Upper lobe of left lung (tissue), 4 donors: ENCODE results near the gene MAGEF1.

Experiments used
- EP300 ChIP-seq, 4 donors: sonication (generic); formaldehyde crosslinking; IDR thresholded peaks; one replicate each; pipeline ENCODE4 v1.5.1; 2017; ENCODE audit warnings: antibody characterized with exemption in 4 of 4, control low read depth in 2 of 4
- POLR2A ChIP-seq, 4 donors: fragments of 450-650 bp; IDR thresholded peaks; one replicate each; pipeline ENCODE4 v1.5.1; 2016 to 2017; ENCODE audit warnings: antibody characterized with exemption in 4 of 4, mild to moderate bottlenecking in 2 of 4
- POLR2AphosphoS5 ChIP-seq, 2 donors: sonication (generic); formaldehyde crosslinking; IDR thresholded peaks; one replicate each; pipeline ENCODE4 v1.5.1; 2017; ENCODE audit warnings: antibody characterized with exemption in 2 of 2
- TF ChIP-seq, protein P1 (sequence below), 6 experiments: fragments of 450-650 bp in 4 of 6; fragments of 200-600 bp in 2 of 6; sonication (generic) in 2 of 6; IDR thresholded peaks; one replicate each; pipeline ENCODE4 v1.5.1; 2016 to 2019; ENCODE audit warnings: antibody characterized with exemption in 6 of 6

GRCh38 chr3:184724699-184725098 lies 12.8 kb upstream of the MAGEF1 start:
- TF ChIP-seq POLR2A (IDR thresholded peaks at IDR 0.05) (no peak), POLR2AphosphoS5 (IDR thresholded peaks at IDR 0.05) (no peak), EP300 (IDR thresholded peaks at IDR 0.05) (no peak)
- TF ChIP-seq, protein P1, sequence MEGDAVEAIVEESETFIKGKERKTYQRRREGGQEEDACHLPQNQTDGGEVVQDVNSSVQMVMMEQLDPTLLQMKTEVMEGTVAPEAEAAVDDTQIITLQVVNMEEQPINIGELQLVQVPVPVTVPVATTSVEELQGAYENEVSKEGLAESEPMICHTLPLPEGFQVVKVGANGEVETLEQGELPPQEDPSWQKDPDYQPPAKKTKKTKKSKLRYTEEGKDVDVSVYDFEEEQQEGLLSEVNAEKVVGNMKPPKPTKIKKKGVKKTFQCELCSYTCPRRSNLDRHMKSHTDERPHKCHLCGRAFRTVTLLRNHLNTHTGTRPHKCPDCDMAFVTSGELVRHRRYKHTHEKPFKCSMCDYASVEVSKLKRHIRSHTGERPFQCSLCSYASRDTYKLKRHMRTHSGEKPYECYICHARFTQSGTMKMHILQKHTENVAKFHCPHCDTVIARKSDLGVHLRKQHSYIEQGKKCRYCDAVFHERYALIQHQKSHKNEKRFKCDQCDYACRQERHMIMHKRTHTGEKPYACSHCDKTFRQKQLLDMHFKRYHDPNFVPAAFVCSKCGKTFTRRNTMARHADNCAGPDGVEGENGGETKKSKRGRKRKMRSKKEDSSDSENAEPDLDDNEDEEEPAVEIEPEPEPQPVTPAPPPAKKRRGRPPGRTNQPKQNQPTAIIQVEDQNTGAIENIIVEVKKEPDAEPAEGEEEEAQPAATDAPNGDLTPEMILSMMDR (IDR thresholded peaks at IDR 0.05): no peak
